Progenitor cell of endocrine pancreas (in vitro differentiated cells): ENCODE measurements around the gene RAI14. TPM values are rescaled to one million over a fixed set of nuclear protein-coding genes. Genes with fewer than 3 reads are reported as not detected.

ENCODE experiments used
- DNase-seq: peaks from one replicate; pipeline ENCODE4 v3.0.0; 2021; ENCODE audit warnings: low spot score; ENCODE audit not compliant: unreplicated experiment
- H3K27ac Mint-ChIP-seq: 2 replicates; pipeline ENCODE4 v1.8.0; 2021; ENCODE audit warnings: mild to moderate bottlenecking, moderate library complexity, mixed read lengths
- H3K27me3 Mint-ChIP-seq: 2 replicates; pipeline ENCODE4 v1.8.0; 2021; ENCODE audit warnings: mixed read lengths
- H3K36me3 Mint-ChIP-seq: 2 replicates; pipeline ENCODE4 v1.8.0; 2022; ENCODE audit warnings: mixed read lengths; ENCODE audit not compliant: insufficient read depth
- H3K4me1 Mint-ChIP-seq: 2 replicates; pipeline ENCODE4 v1.8.0; 2021; ENCODE audit warnings: low read depth, mixed read lengths
- H3K4me3 Mint-ChIP-seq: 2 replicates; pipeline ENCODE4 v1.8.0; 2021; ENCODE audit warnings: low read depth, mild to moderate bottlenecking, moderate library complexity, mixed read lengths
- H3K9me3 Mint-ChIP-seq: 2 replicates; pipeline ENCODE4 v1.8.0; 2021; ENCODE audit warnings: low read depth, mixed read lengths
- total RNA-seq: library from RNA; stranded (reverse); gene quantifications from 2 replicates; pipeline ENCODE4 v1.2.1, GENCODE V29; 2021
- TF ChIP-seq, protein P1 (sequence below): fragments of 200-600 bp; sonication (generic); IDR thresholded peaks from one replicate; pipeline ENCODE4 v1.5.0; 2021; ENCODE audit warnings: antibody characterized with exemption, mild to moderate bottlenecking; ENCODE audit not compliant: unreplicated experiment

The RAI14 gene
- total RNA-seq, 1 donor from 2014 or later: 121 TPM

DNA sequence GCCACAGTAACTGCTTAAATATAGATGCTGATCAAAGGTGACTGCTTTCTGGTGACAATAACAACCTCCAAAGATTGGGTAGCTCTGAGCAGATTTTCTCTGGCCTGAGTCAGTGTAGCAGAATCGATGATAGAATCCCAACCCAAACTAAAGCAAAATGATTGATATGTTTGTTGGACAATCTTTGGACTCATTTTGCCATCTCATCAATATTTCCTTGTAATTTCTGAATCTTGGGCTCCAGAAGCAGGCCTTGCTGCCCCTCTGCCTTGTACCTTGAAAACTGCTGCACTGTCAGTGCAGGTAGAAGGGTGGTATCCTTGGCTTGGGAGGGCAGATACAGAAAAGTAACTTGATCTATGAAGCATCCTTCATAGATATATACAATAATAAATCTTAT lies 201.8 kb downstream of the RAI14 start:
- no peak overlapping the region for H3K4me3 Mint-ChIP-seq
- no peaks in the 10 kb centered on the region for H3K9me3 Mint-ChIP-seq
- peaks cover 1% of the 10 kb centered on the region for H3K36me3 Mint-ChIP-seq
- no peak overlapping the region for H3K27ac Mint-ChIP-seq
- H3K27me3 Mint-ChIP-seq: no peaks in the 10 kb centered on the region
- no peak for DNase-seq
- TF ChIP-seq, protein P1, sequence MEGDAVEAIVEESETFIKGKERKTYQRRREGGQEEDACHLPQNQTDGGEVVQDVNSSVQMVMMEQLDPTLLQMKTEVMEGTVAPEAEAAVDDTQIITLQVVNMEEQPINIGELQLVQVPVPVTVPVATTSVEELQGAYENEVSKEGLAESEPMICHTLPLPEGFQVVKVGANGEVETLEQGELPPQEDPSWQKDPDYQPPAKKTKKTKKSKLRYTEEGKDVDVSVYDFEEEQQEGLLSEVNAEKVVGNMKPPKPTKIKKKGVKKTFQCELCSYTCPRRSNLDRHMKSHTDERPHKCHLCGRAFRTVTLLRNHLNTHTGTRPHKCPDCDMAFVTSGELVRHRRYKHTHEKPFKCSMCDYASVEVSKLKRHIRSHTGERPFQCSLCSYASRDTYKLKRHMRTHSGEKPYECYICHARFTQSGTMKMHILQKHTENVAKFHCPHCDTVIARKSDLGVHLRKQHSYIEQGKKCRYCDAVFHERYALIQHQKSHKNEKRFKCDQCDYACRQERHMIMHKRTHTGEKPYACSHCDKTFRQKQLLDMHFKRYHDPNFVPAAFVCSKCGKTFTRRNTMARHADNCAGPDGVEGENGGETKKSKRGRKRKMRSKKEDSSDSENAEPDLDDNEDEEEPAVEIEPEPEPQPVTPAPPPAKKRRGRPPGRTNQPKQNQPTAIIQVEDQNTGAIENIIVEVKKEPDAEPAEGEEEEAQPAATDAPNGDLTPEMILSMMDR: no peak
- H3K4me1 Mint-ChIP-seq: no peaks in the 10 kb centered on the region

- TF ChIP-seq, protein P1: no peak
- no peaks in the 10 kb centered on the region for H3K36me3 Mint-ChIP-seq
- DNase-seq: no peak
- no peak overlapping the region for H3K27ac Mint-ChIP-seq
- no peaks in the 10 kb centered on the region for H3K27me3 Mint-ChIP-seq
- H3K9me3 Mint-ChIP-seq: no peaks in the 10 kb centered on the region
- no peaks in the 10 kb centered on the region for H3K4me1 Mint-ChIP-seq
- H3K4me3 Mint-ChIP-seq: no peak overlapping the region
These were observed 202.7 kb downstream of the RAI14 start for GRCh38 chr5:34858790-34859189.

GRCh38 chr5:34859253-34859652 lies 203.1 kb downstream of the RAI14 start:
- TF ChIP-seq, protein P1: no peak
- no peaks in the 10 kb centered on the region for H3K36me3 Mint-ChIP-seq
- H3K27ac Mint-ChIP-seq: no peak overlapping the region
- H3K4me3 Mint-ChIP-seq: no peak overlapping the region
- peaks cover 3% of the 10 kb centered on the region for H3K4me1 Mint-ChIP-seq
- H3K9me3 Mint-ChIP-seq: no peaks in the 10 kb centered on the region
- no peak for DNase-seq
- no peaks in the 10 kb centered on the region for H3K27me3 Mint-ChIP-seq

- no peak for DNase-seq
- peaks cover 27% of the 10 kb centered on the region for H3K4me1 Mint-ChIP-seq
- TF ChIP-seq, protein P1: no peak
- H3K27me3 Mint-ChIP-seq: no peaks in the 10 kb centered on the region
- H3K27ac Mint-ChIP-seq: peak overlapping the region; percentile 3
- H3K9me3 Mint-ChIP-seq: no peaks in the 10 kb centered on the region
- no peak overlapping the region for H3K4me3 Mint-ChIP-seq
- H3K36me3 Mint-ChIP-seq: no peaks in the 10 kb centered on the region
These were observed 207.8 kb downstream of the RAI14 start for GRCh38 chr5:34863946-34864345.

DNA sequence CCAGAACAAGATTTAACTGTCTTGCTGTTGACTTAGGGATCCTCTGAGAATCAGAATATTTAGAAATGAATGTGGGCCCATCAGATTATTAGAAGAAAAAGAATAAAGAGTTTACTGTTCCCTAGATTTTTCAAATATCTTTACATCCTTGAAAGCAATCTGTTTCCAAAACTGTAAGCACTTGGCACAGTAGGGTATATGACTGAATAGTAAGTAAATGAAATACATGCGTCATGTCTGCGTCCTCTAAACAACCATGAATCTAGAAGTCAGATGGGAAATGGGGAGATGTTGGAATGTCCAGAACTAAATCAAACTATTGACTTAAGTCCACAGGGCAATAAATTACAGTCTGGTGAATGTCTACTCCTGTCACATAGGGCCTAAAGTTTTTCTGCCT lies 209.0 kb downstream of the RAI14 start:
- TF ChIP-seq, protein P1: no peak

More for the DNA sequence above, 209.0 kb downstream of the RAI14 start:
- H3K4me1 Mint-ChIP-seq: peaks cover 32% of the 10 kb centered on the region
- H3K9me3 Mint-ChIP-seq: no peaks in the 10 kb centered on the region
- H3K36me3 Mint-ChIP-seq: peaks cover 3% of the 10 kb centered on the region
- no peak overlapping the region for H3K4me3 Mint-ChIP-seq
- H3K27ac Mint-ChIP-seq: no peak overlapping the region
- no peaks in the 10 kb centered on the region for H3K27me3 Mint-ChIP-seq
- DNase-seq: no peak
